Caco-2 (cell line): ENCODE results near the gene NDUFV1. TPM values are rescaled to one million over a fixed set of nuclear protein-coding genes. Genes with fewer than 3 reads are reported as not detected.
"Not testable (repeated sequence)": the region's sequence is repeated elsewhere in the genome, so short reads cannot be mapped to it uniquely, and the experiment has no call there.

ENCODE experiments used
- BruUV-seq: library from RNA; stranded (reverse); fragments of 400-500 nt; replicated peaks from 2 replicates; lab custom pipeline; 2021; lab: Mats Ljungman, UMichigan
- CTCF ChIA-PET: fragments of 300-600 bp; sonication (Branson Sonifier 250); formaldehyde crosslinking; loops from one replicate; lab custom pipeline; 2022; ENCODE audit warnings: antibody characterized with exemption; lab: Charles Lee
- POLR2A ChIA-PET: fragments of 300-600 bp; sonication (Branson Sonifier 250); formaldehyde crosslinking; loops from one replicate; lab custom pipeline; 2022; ENCODE audit warnings: antibody characterized with exemption; lab: Charles Lee
- DNase-seq, 2 experiments: peaks; one replicate each; pipeline versions ENCODE4 v3.0.0 to v3.0.0-alpha.2; 2020 to 2022
- H3K27me3 ChIP-seq: replicated peaks from 2 replicates; pipeline ENCODE4 v1.6.0; 2011; ENCODE audit warnings: low read length; ENCODE audit not compliant: control insufficient read depth, insufficient read depth
- H3K36me3 ChIP-seq: 2 replicates; pipeline ENCODE4 v1.5.1; 2011; ENCODE audit warnings: low read length; ENCODE audit not compliant: control insufficient read depth, insufficient read depth
- H3K4me1 ChIP-seq: fragments of 250-450 bp; sonication (Bioruptor Pico); 2 replicates; pipeline ENCODE4 v1.5.1; 2020; ENCODE audit warnings: mild to moderate bottlenecking
- H3K4me3 ChIP-seq: 2 replicates; pipeline ENCODE4 v1.5.1; 2011; ENCODE audit warnings: low read depth, mild to moderate bottlenecking, control low read depth, low read length
- H3K9me3 ChIP-seq: fragments of 250-450 bp; sonication (Bioruptor Pico); 2 replicates; pipeline ENCODE4 v1.5.1; 2020; ENCODE audit warnings: mild to moderate bottlenecking, moderate library complexity
- H3K27ac Mint-ChIP-seq: one replicate; pipeline ENCODE4 v1.8.0; 2022; ENCODE audit warnings: mixed read lengths; ENCODE audit not compliant: unreplicated experiment
- H3K27me3 Mint-ChIP-seq: one replicate; pipeline ENCODE4 v1.8.0; 2022; ENCODE audit warnings: mixed read lengths; ENCODE audit not compliant: insufficient read depth, unreplicated experiment
- H3K36me3 Mint-ChIP-seq: one replicate; pipeline ENCODE4 v1.8.0; 2022; ENCODE audit warnings: mild to moderate bottlenecking, mixed read lengths; ENCODE audit not compliant: insufficient read depth, unreplicated experiment
- H3K4me1 Mint-ChIP-seq: one replicate; pipeline ENCODE4 v1.8.0; 2022; ENCODE audit warnings: low read depth, mixed read lengths; ENCODE audit not compliant: unreplicated experiment
- H3K4me3 Mint-ChIP-seq: one replicate; pipeline ENCODE4 v1.8.0; 2022; ENCODE audit warnings: mild to moderate bottlenecking, moderate library complexity, mixed read lengths; ENCODE audit not compliant: unreplicated experiment
- H3K9me3 Mint-ChIP-seq: one replicate; pipeline ENCODE4 v1.8.0; 2022; ENCODE audit warnings: mixed read lengths; ENCODE audit not compliant: unreplicated experiment
- intact Hi-C: fragments of 100-400 bp; cut with micrococcal nuclease; formaldehyde crosslinking; loops from one replicate; pipeline ENCODE4 v1.10.0; 2022; ENCODE audit not compliant: unreplicated experiment
- total RNA-seq: library from RNA; stranded (reverse); gene quantifications from 2 replicates; pipeline ENCODE4 v1.2.3, GENCODE V29; 2022
- TF ChIP-seq, protein P1 (sequence below), 2 experiments: fragments of 200-600 bp in 1 of 2; IDR thresholded peaks; 1 replicate in 1 of 2; 2 replicates in 1 of 2; pipeline versions ENCODE4 v1.5.1 to v1.8.0; 2011 to 2022; ENCODE audit warnings: antibody characterized with exemption in 1 of 2, control low read depth in 1 of 2, inconsistent platforms in 1 of 2, low read depth in 1 of 2, low read length in 1 of 2, mild to moderate bottlenecking in 1 of 2, moderate library complexity in 1 of 2; ENCODE audit not compliant: insufficient read depth in 1 of 2, severe bottlenecking in 1 of 2, unreplicated experiment in 1 of 2

The NDUFV1 gene
- total RNA-seq, 1 experiment from 2014 or later = 358 TPM

GRCh38 chr11:67593565-67593905, 13.2 kb upstream of the NDUFV1 start:
- Histone ChIP-seq H3K27me3 (no peaks in the 10 kb centered on the region), H3K4me3 (no peak overlapping the region), H3K4me1 (0 out of 2 replicates have a peak, but pooled peaks cover 4% of the 10 kb centered on the region), H3K9me3 (peaks cover 7% of the 10 kb centered on the region), H3K36me3 (no peaks in the 10 kb centered on the region)
- TF ChIP-seq, protein P1, sequence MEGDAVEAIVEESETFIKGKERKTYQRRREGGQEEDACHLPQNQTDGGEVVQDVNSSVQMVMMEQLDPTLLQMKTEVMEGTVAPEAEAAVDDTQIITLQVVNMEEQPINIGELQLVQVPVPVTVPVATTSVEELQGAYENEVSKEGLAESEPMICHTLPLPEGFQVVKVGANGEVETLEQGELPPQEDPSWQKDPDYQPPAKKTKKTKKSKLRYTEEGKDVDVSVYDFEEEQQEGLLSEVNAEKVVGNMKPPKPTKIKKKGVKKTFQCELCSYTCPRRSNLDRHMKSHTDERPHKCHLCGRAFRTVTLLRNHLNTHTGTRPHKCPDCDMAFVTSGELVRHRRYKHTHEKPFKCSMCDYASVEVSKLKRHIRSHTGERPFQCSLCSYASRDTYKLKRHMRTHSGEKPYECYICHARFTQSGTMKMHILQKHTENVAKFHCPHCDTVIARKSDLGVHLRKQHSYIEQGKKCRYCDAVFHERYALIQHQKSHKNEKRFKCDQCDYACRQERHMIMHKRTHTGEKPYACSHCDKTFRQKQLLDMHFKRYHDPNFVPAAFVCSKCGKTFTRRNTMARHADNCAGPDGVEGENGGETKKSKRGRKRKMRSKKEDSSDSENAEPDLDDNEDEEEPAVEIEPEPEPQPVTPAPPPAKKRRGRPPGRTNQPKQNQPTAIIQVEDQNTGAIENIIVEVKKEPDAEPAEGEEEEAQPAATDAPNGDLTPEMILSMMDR (IDR thresholded peaks at IDR 0.05; ENCODE audit: insufficient read depth in 1 of 2, low read depth in 1 of 2, low read length in 1 of 2, severe bottlenecking in 1 of 2, unreplicated experiment in 1 of 2) = no peak
- no peaks in the 10 kb centered on the region for H3K4me1 Mint-ChIP-seq
- intact Hi-C loops = no loop called here
- no peaks in the 10 kb centered on the region for H3K9me3 Mint-ChIP-seq
- H3K27me3 Mint-ChIP-seq = no peaks in the 10 kb centered on the region
- H3K36me3 Mint-ChIP-seq = peaks cover 17% of the 10 kb centered on the region
- ChIA-PET CTCF (interaction anchor here (0.7 to 0.9 kb wide), 3 partner anchors 10 to 92 kb away, joined by 3 to 4 read pairs (median 3); partner anchors contain the start of genes CABP2 and GSTP1), POLR2A (interaction anchor here (1.1 kb wide), 1 partner anchor 10 kb away, joined by 7 read pairs; the partner anchor contains the start of gene GSTP1)
- BruUV-seq = no TSS peak
- no peak for DNase-seq
- H3K4me3 Mint-ChIP-seq = no peak overlapping the region
- H3K27ac Mint-ChIP-seq = no peak overlapping the region

DNA sequence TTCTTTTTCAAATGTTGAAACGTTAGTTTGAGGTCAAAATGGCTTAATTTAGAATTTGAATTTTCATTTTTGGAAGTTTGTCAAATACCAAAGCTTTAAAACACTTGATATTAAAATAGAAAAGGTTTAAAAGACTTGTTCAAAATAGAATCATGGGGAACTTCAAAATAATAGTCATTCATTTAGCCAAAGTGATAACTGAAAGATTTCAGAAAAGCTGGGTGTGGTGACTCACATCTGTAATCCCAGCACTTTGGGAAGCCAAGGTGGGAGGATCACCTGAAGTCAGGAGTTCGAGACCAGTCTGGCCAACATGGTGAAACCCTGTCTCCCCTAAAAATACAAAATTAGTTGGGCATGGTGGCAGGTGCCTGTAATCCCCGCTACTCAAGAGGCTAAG, 12.3 kb upstream of the NDUFV1 start:
- peaks cover 7% of the 10 kb centered on the region for H3K9me3 ChIP-seq
- Mint-ChIP-seq H3K4me3 (no peak overlapping the region), H3K4me1 (no peaks in the 10 kb centered on the region), H3K27ac (no peak overlapping the region), H3K27me3 (no peaks in the 10 kb centered on the region), H3K36me3 (peaks cover 11% of the 10 kb centered on the region), H3K9me3 (no peaks in the 10 kb centered on the region)
- intact Hi-C loops = no loop called here
- H3K36me3 ChIP-seq = no peaks in the 10 kb centered on the region
- TF ChIP-seq, protein P1 (IDR thresholded peaks at IDR 0.05; ENCODE audit: insufficient read depth in 1 of 2, low read depth in 1 of 2, low read length in 1 of 2, severe bottlenecking in 1 of 2, unreplicated experiment in 1 of 2) = no peak
- ChIA-PET POLR2A (no interaction called here), CTCF (no interaction called here)
- 0 out of 2 replicates have a peak, but pooled peaks cover 4% of the 10 kb centered on the region for H3K4me1 ChIP-seq
- no peaks in the 10 kb centered on the region for H3K27me3 ChIP-seq
- H3K4me3 ChIP-seq = no peak overlapping the region
- no peak for DNase-seq
- no TSS peak for BruUV-seq

- BruUV-seq = no TSS peak
- CTCF ChIA-PET = no interaction called here
- no peak for DNase-seq
Observed at GRCh38 chr11:67596753-67597300, 9.9 kb upstream of the NDUFV1 start.

DNA sequence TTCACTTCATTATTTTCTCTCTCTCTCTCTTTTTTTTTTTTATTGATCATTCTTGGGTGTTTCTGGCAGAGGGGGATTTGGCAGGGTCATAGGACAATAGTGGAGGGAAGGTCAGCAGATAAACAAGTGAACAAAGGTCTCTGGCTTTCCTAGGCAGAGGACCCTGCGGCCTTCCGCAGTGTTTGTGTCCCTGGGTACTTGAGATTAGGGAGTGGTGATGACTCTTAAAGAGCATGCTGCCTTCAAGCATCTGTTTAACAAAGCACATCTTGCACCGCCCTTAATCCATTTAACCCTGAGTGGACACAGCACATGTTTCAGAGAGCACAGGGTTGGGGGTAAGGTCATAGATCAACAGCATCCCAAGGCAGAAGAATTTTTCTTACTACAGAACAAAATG, 9.3 kb upstream of the NDUFV1 start:
- H3K9me3 ChIP-seq, H3K4me1 Mint-ChIP-seq, H3K4me3 ChIP-seq, CTCF ChIA-PET, intact Hi-C loops, H3K4me3 Mint-ChIP-seq, POLR2A ChIA-PET, H3K27ac Mint-ChIP-seq, DNase-seq, H3K36me3 ChIP-seq, BruUV-seq, H3K4me1 ChIP-seq, H3K27me3 ChIP-seq, H3K27me3 Mint-ChIP-seq, H3K36me3 Mint-ChIP-seq, H3K9me3 Mint-ChIP-seq: not testable (repeated sequence)

More at GRCh38 chr11:67596753-67597300, 9.9 kb upstream of the NDUFV1 start:
- no peaks in the 10 kb centered on the region for H3K27me3 Mint-ChIP-seq
- Histone ChIP-seq H3K4me3 (no peak overlapping the region), H3K4me1 (0 out of 2 replicates have a peak, but pooled peaks cover 4% of the 10 kb centered on the region), H3K27me3 (no peaks in the 10 kb centered on the region; the same call in 1 of the 2 replicates), H3K36me3 (no peaks in the 10 kb centered on the region), H3K9me3 (peaks cover 7% of the 10 kb centered on the region)
- H3K36me3 Mint-ChIP-seq = no peaks in the 10 kb centered on the region
- intact Hi-C loops = no loop called here
- no peaks in the 10 kb centered on the region for H3K4me1 Mint-ChIP-seq
- H3K27ac Mint-ChIP-seq = no peak overlapping the region
- TF ChIP-seq, protein P1 (IDR thresholded peaks at IDR 0.05; ENCODE audit: insufficient read depth in 1 of 2, low read depth in 1 of 2, low read length in 1 of 2, severe bottlenecking in 1 of 2, unreplicated experiment in 1 of 2) = no peak
- H3K4me3 Mint-ChIP-seq = no peak overlapping the region
- H3K9me3 Mint-ChIP-seq = no peaks in the 10 kb centered on the region
- POLR2A ChIA-PET = no interaction called here

- intact Hi-C loops, H3K36me3 Mint-ChIP-seq, H3K4me1 Mint-ChIP-seq, H3K4me3 Mint-ChIP-seq, DNase-seq, H3K4me3 ChIP-seq, POLR2A ChIA-PET, H3K4me1 ChIP-seq, H3K27me3 ChIP-seq, H3K27ac Mint-ChIP-seq, CTCF ChIA-PET, H3K9me3 Mint-ChIP-seq, H3K36me3 ChIP-seq, BruUV-seq, H3K27me3 Mint-ChIP-seq: not testable (repeated sequence)
- peaks cover 14% of the 10 kb centered on the region for H3K9me3 ChIP-seq
Observed at GRCh38 chr11:67597963-67598362, 8.8 kb upstream of the NDUFV1 start.
